Measurements from ENCODE around the gene ZBTB32.
"Not testable (repeated sequence)": the region's sequence is repeated elsewhere in the genome, so short reads cannot be mapped to it uniquely, and the experiment has no call there.

Gene ZBTB32

GRCh38 chr19:35722897-35723296 lies 18.5 kb downstream of the ZBTB32 start:
- DNase-seq: no peak

GRCh38 chr19:35723671-35724070 lies 19.3 kb downstream of the ZBTB32 start:
- no peak for DNase-seq

GRCh38 chr19:35724132-35724531 lies 19.8 kb downstream of the ZBTB32 start:
- not testable (repeated sequence) for DNase-seq

- DNase-seq: no peak
These were observed 20.2 kb downstream of the ZBTB32 start for GRCh38 chr19:35724560-35724959.

GRCh38 chr19:35725216-35725861 lies 21.0 kb downstream of the ZBTB32 start:
- no peak for DNase-seq

- no peak for DNase-seq
These were observed 22.9 kb downstream of the ZBTB32 start for GRCh38 chr19:35727053-35727955.

GRCh38 chr19:35727956-35728706 lies 23.8 kb downstream of the ZBTB32 start:
- DNase-seq: no peak

- DNase-seq: no peak
These were observed 24.7 kb downstream of the ZBTB32 start for GRCh38 chr19:35729021-35729420.

- DNase-seq: no peak
These were observed 25.4 kb downstream of the ZBTB32 start for GRCh38 chr19:35729763-35730162.

- DNase-seq: no peak
These were observed 26.0 kb downstream of the ZBTB32 start for GRCh38 chr19:35730326-35730725.

GRCh38 chr19:35731353-35731752 lies 27.0 kb downstream of the ZBTB32 start:
- DNase-seq: no peak

- no peak for DNase-seq
These were observed 27.5 kb downstream of the ZBTB32 start for GRCh38 chr19:35731779-35732405.

- no peak for DNase-seq
These were observed 28.3 kb downstream of the ZBTB32 start for GRCh38 chr19:35732540-35733179.

GRCh38 chr19:35733180-35734125 lies 29.1 kb downstream of the ZBTB32 start:
- DNase-seq: no peak

GRCh38 chr19:35734273-35734672 lies 29.9 kb downstream of the ZBTB32 start:
- DNase-seq: no peak

GRCh38 chr19:35734889-35735288 lies 30.5 kb downstream of the ZBTB32 start:
- no peak for DNase-seq

- peak; percentile 43 for DNase-seq
These were observed 32.8 kb downstream of the ZBTB32 start for GRCh38 chr19:35736913-35737886.

- DNase-seq: no peak
These were observed 33.9 kb downstream of the ZBTB32 start for GRCh38 chr19:35738021-35738886.

- DNase-seq: no peak
These were observed 34.5 kb downstream of the ZBTB32 start for GRCh38 chr19:35738887-35739229.

All from CD4-positive, alpha-beta T cell treated with Interleukin-17A for 1 hour (primary cell).